Naive B cell (primary cell): ENCODE data around the gene ZSCAN10. TPM values are rescaled to one million over a fixed set of nuclear protein-coding genes. Genes with fewer than 3 reads are reported as not detected.
"Not testable (repeated sequence)": the region's sequence is repeated elsewhere in the genome, so short reads cannot be mapped to it uniquely, and the experiment has no call there.

Experiments
- ATAC-seq, 2 donors: fragments of 150-1000 bp; cut with Tn5 transposase; 2 replicates each; pipeline ENCODE4 v1.10.0; 2021; ENCODE audit warnings: low read depth in 2 of 2, mild to moderate bottlenecking in 2 of 2, moderate library complexity in 2 of 2
- DNase-seq: peaks from one replicate; pipeline ENCODE4 v3.0.0; 2022
- H3K27ac Mint-ChIP-seq, 6 donors: one replicate each; pipeline ENCODE4 v1.8.0; 2020 to 2022; ENCODE audit warnings: mild to moderate bottlenecking in 6 of 6, mixed read lengths in 6 of 6, moderate library complexity in 5 of 6, inconsistent platforms in 2 of 6
- H3K27me3 Mint-ChIP-seq, 3 donors: one replicate each; pipeline ENCODE4 v1.8.0; 2021 to 2022; ENCODE audit warnings: mixed read lengths in 3 of 3, mild to moderate bottlenecking in 1 of 3
- H3K36me3 Mint-ChIP-seq, 2 donors: one replicate each; pipeline ENCODE4 v1.8.0; 2020 to 2022; ENCODE audit warnings: mixed read lengths in 2 of 2, inconsistent platforms in 1 of 2, mild to moderate bottlenecking in 1 of 2
- H3K4me1 Mint-ChIP-seq, 3 donors: one replicate each; pipeline ENCODE4 v1.8.0; 2020 to 2022; ENCODE audit warnings: mixed read lengths in 3 of 3, inconsistent platforms in 1 of 3, mild to moderate bottlenecking in 1 of 3, moderate library complexity in 1 of 3
- H3K4me3 Mint-ChIP-seq, 8 donors: one replicate each; pipeline ENCODE4 v1.8.0; 2020 to 2022; ENCODE audit warnings: mild to moderate bottlenecking in 8 of 8, mixed read lengths in 8 of 8, moderate library complexity in 8 of 8, inconsistent platforms in 2 of 8
- H3K9me3 Mint-ChIP-seq, 7 donors: one replicate each; pipeline ENCODE4 v1.8.0; 2020 to 2022; ENCODE audit warnings: mixed read lengths in 7 of 7, mild to moderate bottlenecking in 5 of 7, inconsistent platforms in 2 of 7, moderate library complexity in 1 of 7
- polyA plus RNA-seq, 6 donors: library from polyadenylated mRNA; unstranded; fragments of 300-500 nt; fragmentation: Illumina TruSeq; gene quantifications; one replicate each; pipeline ENCODE4 v1.2.3, GENCODE V29; 2021; ENCODE audit warnings: low read depth in 6 of 6

ZSCAN10 gene
- polyA plus RNA-seq, 6 donors from 2014 or later, result not detected

GRCh38 chr16:3081957-3082356 is 17.1 kb downstream of the ZSCAN10 start:
- ATAC-seq, DNase-seq, H3K4me1 Mint-ChIP-seq, H3K4me3 Mint-ChIP-seq, H3K9me3 Mint-ChIP-seq, H3K27ac Mint-ChIP-seq, H3K36me3 Mint-ChIP-seq: not testable (repeated sequence)
- peaks cover 0 to 17% (median 0%) of the 10 kb centered on the region in 3 donors for H3K27me3 Mint-ChIP-seq

GRCh38 chr16:3080024-3080423 is 19.1 kb downstream of the ZSCAN10 start:
- Mint-ChIP-seq H3K27me3 (peaks cover 0 to 17% (median 0%) of the 10 kb centered on the region in 3 donors), H3K36me3 (peaks cover 0 to 6% of the 10 kb centered on the region in 2 donors), H3K27ac (no peak overlapping the region), H3K4me3 (no peak overlapping the region), H3K4me1 (peaks cover 6 to 22% (median 7%) of the 10 kb centered on the region in 3 donors), H3K9me3 (peaks cover 0 to 12% (median 2%) of the 10 kb centered on the region in 7 donors)
- DNase-seq (no peak), ATAC-seq (no peak)

- Mint-ChIP-seq H3K27ac (no peak overlapping the region), H3K4me3 (peak overlapping the region in 3 of 8 donors; percentile 37 to 69 (median 45)), H3K4me1 (peaks cover 25 to 47% (median 29%) of the 10 kb centered on the region in 3 donors), H3K36me3 (peaks cover 0 to 6% of the 10 kb centered on the region in 2 donors), H3K9me3 (peaks cover 0 to 12% (median 2%) of the 10 kb centered on the region in 7 donors), H3K27me3 (peaks cover 0 to 10% (median 9%) of the 10 kb centered on the region in 3 donors)
- no peak for ATAC-seq
- DNase-seq, result no peak
Measured at GRCh38 chr16:3076577-3076976, 22.5 kb downstream of the ZSCAN10 start.

- peaks cover 0 to 12% (median 2%) of the 10 kb centered on the region in 7 donors for H3K9me3 Mint-ChIP-seq
- peaks cover 26 to 50% (median 33%) of the 10 kb centered on the region in 3 donors for H3K4me1 Mint-ChIP-seq
- H3K27ac Mint-ChIP-seq, H3K36me3 Mint-ChIP-seq, H3K27me3 Mint-ChIP-seq, ATAC-seq, DNase-seq: not testable (repeated sequence)
- peak overlapping the region in 3 of 8 donors; percentile 9 to 77 (median 37) for H3K4me3 Mint-ChIP-seq
Measured at GRCh38 chr16:3075946-3076345, 23.1 kb downstream of the ZSCAN10 start.

- ATAC-seq (no peak), DNase-seq (no peak)
- H3K4me3 Mint-ChIP-seq, result peak overlapping the region in 6 of 8 donors; percentile 12 to 84 (median 78)
- H3K4me1 Mint-ChIP-seq, result peaks cover 26 to 50% (median 33%) of the 10 kb centered on the region in 3 donors
- H3K27me3 Mint-ChIP-seq, result peaks cover 0 to 9% (median 6%) of the 10 kb centered on the region in 3 donors
- peak overlapping the region in 2 of 6 donors; percentile 19 to 29 for H3K27ac Mint-ChIP-seq
- H3K9me3 Mint-ChIP-seq, result peaks cover 0 to 12% (median 2%) of the 10 kb centered on the region in 7 donors
- peaks cover 0 to 6% of the 10 kb centered on the region in 2 donors for H3K36me3 Mint-ChIP-seq
Measured at GRCh38 chr16:3075523-3075915, 23.6 kb downstream of the ZSCAN10 start.

- DNase-seq (peak; percentile 46), ATAC-seq (peak; percentile 98)
- peaks cover 0 to 12% (median 2%) of the 10 kb centered on the region in 7 donors for H3K9me3 Mint-ChIP-seq
- peaks cover 26 to 50% (median 33%) of the 10 kb centered on the region in 3 donors for H3K4me1 Mint-ChIP-seq
- peak overlapping the region in 4 of 6 donors; percentile 80 to 90 (median 87) for H3K27ac Mint-ChIP-seq
- peaks cover 0 to 9% (median 6%) of the 10 kb centered on the region in 3 donors for H3K27me3 Mint-ChIP-seq
- H3K36me3 Mint-ChIP-seq, result peaks cover 0 to 6% of the 10 kb centered on the region in 2 donors
- H3K4me3 Mint-ChIP-seq, result peak overlapping the region; percentile 2 to 85 (median 78)
Measured at GRCh38 chr16:3074860-3075522, 24.1 kb downstream of the ZSCAN10 start.

- DNase-seq (no peak), ATAC-seq (no peak)
- Mint-ChIP-seq H3K27me3 (peaks cover 0 to 9% (median 0%) of the 10 kb centered on the region in 3 donors), H3K36me3 (peaks cover 0 to 6% of the 10 kb centered on the region in 2 donors), H3K4me1 (peaks cover 26 to 50% (median 33%) of the 10 kb centered on the region in 3 donors), H3K9me3 (peaks cover 0 to 12% (median 2%) of the 10 kb centered on the region in 7 donors), H3K27ac (peak overlapping the region in 1 of 6 donors; percentile 18), H3K4me3 (peak overlapping the region in 4 of 8 donors; percentile 19 to 77 (median 42))
Measured at GRCh38 chr16:3073448-3073847, 25.6 kb downstream of the ZSCAN10 start.

- H3K27ac Mint-ChIP-seq, DNase-seq, ATAC-seq, H3K36me3 Mint-ChIP-seq, H3K27me3 Mint-ChIP-seq: not testable (repeated sequence)
- Mint-ChIP-seq H3K4me1 (peaks cover 26 to 52% (median 33%) of the 10 kb centered on the region in 3 donors), H3K9me3 (peaks cover 0 to 12% (median 0%) of the 10 kb centered on the region in 7 donors), H3K4me3 (peak overlapping the region in 2 of 8 donors; percentile 41 to 58)
Measured at GRCh38 chr16:3072576-3073263, 26.4 kb downstream of the ZSCAN10 start.

GRCh38 chr16:3072148-3072547 is 26.9 kb downstream of the ZSCAN10 start:
- H3K27me3 Mint-ChIP-seq, result not testable (repeated sequence)

GRCh38 chr16:3071655-3072054 is 27.4 kb downstream of the ZSCAN10 start:
- H3K4me3 Mint-ChIP-seq, result peak overlapping the region in 1 of 8 donors; percentile 61
- H3K27me3 Mint-ChIP-seq, result peaks cover 0 to 9% (median 0%) of the 10 kb centered on the region in 3 donors
- no peak overlapping the region for H3K27ac Mint-ChIP-seq
- peaks cover 0 to 2% (median 0%) of the 10 kb centered on the region in 7 donors for H3K9me3 Mint-ChIP-seq
- peaks cover 26 to 52% (median 33%) of the 10 kb centered on the region in 3 donors for H3K4me1 Mint-ChIP-seq
- H3K36me3 Mint-ChIP-seq, result no peaks in the 10 kb centered on the region
- ATAC-seq (no peak), DNase-seq (no peak)

More at GRCh38 chr16:3072148-3072547, 26.9 kb downstream of the ZSCAN10 start:
- not testable (repeated sequence) for H3K27ac Mint-ChIP-seq, H3K9me3 Mint-ChIP-seq, ATAC-seq, DNase-seq, H3K4me3 Mint-ChIP-seq, H3K36me3 Mint-ChIP-seq
- H3K4me1 Mint-ChIP-seq, result peaks cover 26 to 56% (median 33%) of the 10 kb centered on the region in 3 donors

GRCh38 chr16:3070608-3071111 is 28.4 kb downstream of the ZSCAN10 start:
- H3K4me3 Mint-ChIP-seq, result no peak overlapping the region
- peaks cover 0 to 10% (median 0%) of the 10 kb centered on the region in 3 donors for H3K27me3 Mint-ChIP-seq
- H3K4me1 Mint-ChIP-seq, result peaks cover 26 to 42% (median 33%) of the 10 kb centered on the region in 3 donors
- H3K9me3 Mint-ChIP-seq, result no peaks in the 10 kb centered on the region
- no peak overlapping the region for H3K27ac Mint-ChIP-seq
- H3K36me3 Mint-ChIP-seq, result no peaks in the 10 kb centered on the region
- ATAC-seq, result no peak
- no peak for DNase-seq

GRCh38 chr16:3069146-3069545 is 29.9 kb downstream of the ZSCAN10 start:
- ATAC-seq, H3K4me3 Mint-ChIP-seq, H3K27ac Mint-ChIP-seq, H3K9me3 Mint-ChIP-seq, H3K36me3 Mint-ChIP-seq, DNase-seq: not testable (repeated sequence)
- Mint-ChIP-seq H3K27me3 (peaks cover 0 to 15% (median 0%) of the 10 kb centered on the region in 3 donors), H3K4me1 (peaks cover 17 to 27% (median 19%) of the 10 kb centered on the region in 3 donors)

- no peak overlapping the region for H3K4me3 Mint-ChIP-seq
- peaks cover 10 to 20% (median 12%) of the 10 kb centered on the region in 3 donors for H3K4me1 Mint-ChIP-seq
- H3K36me3 Mint-ChIP-seq, result no peaks in the 10 kb centered on the region
- no peak overlapping the region for H3K27ac Mint-ChIP-seq
- ATAC-seq (no peak), DNase-seq (no peak)
- H3K9me3 Mint-ChIP-seq, result no peaks in the 10 kb centered on the region
- peaks cover 0 to 9% (median 0%) of the 10 kb centered on the region in 3 donors for H3K27me3 Mint-ChIP-seq
Measured at GRCh38 chr16:3068487-3068886, 30.6 kb downstream of the ZSCAN10 start.
